Stimulated activated naive CD8-positive, alpha-beta T cell treated with anti-CD3 and anti-CD28 coated beads, Interleukin-15, Interleukin-2, amounts not matched to agents 100 ng/mL and 50 ng/mL, for 24 hours (primary cell): ENCODE data around the gene THSD7B.
"Not testable (repeated sequence)": the region's sequence is repeated elsewhere in the genome, so short reads cannot be mapped to it uniquely, and the experiment has no call there.

Source experiments
- H3K27ac Mint-ChIP-seq: one replicate; pipeline ENCODE4 v1.8.0; 2021; ENCODE audit warnings: mild to moderate bottlenecking, mixed read lengths
- H3K27me3 Mint-ChIP-seq: one replicate; pipeline ENCODE4 v1.8.0; 2021; ENCODE audit warnings: mixed read lengths
- H3K36me3 Mint-ChIP-seq: one replicate; pipeline ENCODE4 v1.8.0; 2021; ENCODE audit warnings: low read depth, mixed read lengths
- H3K4me1 Mint-ChIP-seq: one replicate; pipeline ENCODE4 v1.8.0; 2021; ENCODE audit warnings: low read depth, mixed read lengths
- H3K4me3 Mint-ChIP-seq: one replicate; pipeline ENCODE4 v1.8.0; 2021; ENCODE audit warnings: mild to moderate bottlenecking, mixed read lengths
- H3K9me3 Mint-ChIP-seq: one replicate; pipeline ENCODE4 v1.8.0; 2021; ENCODE audit warnings: mixed read lengths

Gene THSD7B

GRCh38 chr2:137020452-137021196, 255.3 kb downstream of the THSD7B start:
- Mint-ChIP-seq H3K4me1 (no peaks in the 10 kb centered on the region), H3K27me3 (peaks cover 3% of the 10 kb centered on the region), H3K4me3 (no peak overlapping the region), H3K9me3 (no peaks in the 10 kb centered on the region), H3K36me3 (no peaks in the 10 kb centered on the region), H3K27ac (no peak overlapping the region)

GRCh38 chr2:137021763-137022162, 256.4 kb downstream of the THSD7B start:
- Mint-ChIP-seq H3K27ac (no peak overlapping the region), H3K36me3 (no peaks in the 10 kb centered on the region), H3K9me3 (no peaks in the 10 kb centered on the region), H3K4me1 (no peaks in the 10 kb centered on the region), H3K27me3 (peaks cover 3% of the 10 kb centered on the region), H3K4me3 (no peak overlapping the region)

- no peaks in the 10 kb centered on the region for H3K4me1 Mint-ChIP-seq
- H3K36me3 Mint-ChIP-seq: no peaks in the 10 kb centered on the region
These were observed 257.9 kb downstream of the THSD7B start for GRCh38 chr2:137023205-137023604.

GRCh38 chr2:137031731-137032130, 266.4 kb downstream of the THSD7B start:
- no peaks in the 10 kb centered on the region for H3K36me3 Mint-ChIP-seq
- no peak overlapping the region for H3K4me3 Mint-ChIP-seq
- H3K9me3 Mint-ChIP-seq: no peaks in the 10 kb centered on the region
- no peak overlapping the region for H3K27ac Mint-ChIP-seq
- no peaks in the 10 kb centered on the region for H3K27me3 Mint-ChIP-seq
- H3K4me1 Mint-ChIP-seq: no peaks in the 10 kb centered on the region

More at GRCh38 chr2:137023205-137023604, 257.9 kb downstream of the THSD7B start:
- H3K9me3 Mint-ChIP-seq: no peaks in the 10 kb centered on the region
- H3K27ac Mint-ChIP-seq: no peak overlapping the region
- peaks cover 3% of the 10 kb centered on the region for H3K27me3 Mint-ChIP-seq
- no peak overlapping the region for H3K4me3 Mint-ChIP-seq

GRCh38 chr2:137036619-137037018, 271.3 kb downstream of the THSD7B start:
- no peaks in the 10 kb centered on the region for H3K36me3 Mint-ChIP-seq
- H3K9me3 Mint-ChIP-seq: no peaks in the 10 kb centered on the region
- H3K27me3 Mint-ChIP-seq: no peaks in the 10 kb centered on the region
- H3K27ac Mint-ChIP-seq: no peak overlapping the region
- H3K4me1 Mint-ChIP-seq: no peaks in the 10 kb centered on the region
- no peak overlapping the region for H3K4me3 Mint-ChIP-seq

- H3K4me1 Mint-ChIP-seq: no peaks in the 10 kb centered on the region
- no peak overlapping the region for H3K27ac Mint-ChIP-seq
- no peak overlapping the region for H3K4me3 Mint-ChIP-seq
- H3K9me3 Mint-ChIP-seq: no peaks in the 10 kb centered on the region
- no peaks in the 10 kb centered on the region for H3K36me3 Mint-ChIP-seq
- H3K27me3 Mint-ChIP-seq: peaks cover 3% of the 10 kb centered on the region
These were observed 274.3 kb downstream of the THSD7B start for GRCh38 chr2:137039482-137040152.

GRCh38 chr2:137047369-137047768, 282.0 kb downstream of the THSD7B start:
- Mint-ChIP-seq H3K27me3 (no peaks in the 10 kb centered on the region), H3K27ac (no peak overlapping the region), H3K4me3 (no peak overlapping the region), H3K9me3 (peaks cover 3% of the 10 kb centered on the region), H3K4me1 (no peaks in the 10 kb centered on the region), H3K36me3 (no peaks in the 10 kb centered on the region)

GRCh38 chr2:137048455-137048854, 283.1 kb downstream of the THSD7B start:
- no peak overlapping the region for H3K4me3 Mint-ChIP-seq
- peaks cover 3% of the 10 kb centered on the region for H3K9me3 Mint-ChIP-seq
- H3K27me3 Mint-ChIP-seq: no peaks in the 10 kb centered on the region
- H3K4me1 Mint-ChIP-seq: no peaks in the 10 kb centered on the region
- no peak overlapping the region for H3K27ac Mint-ChIP-seq
- H3K36me3 Mint-ChIP-seq: no peaks in the 10 kb centered on the region

- no peaks in the 10 kb centered on the region for H3K27me3 Mint-ChIP-seq
- no peaks in the 10 kb centered on the region for H3K4me1 Mint-ChIP-seq
- H3K9me3 Mint-ChIP-seq: peaks cover 3% of the 10 kb centered on the region
- no peak overlapping the region for H3K27ac Mint-ChIP-seq
- H3K36me3 Mint-ChIP-seq: no peaks in the 10 kb centered on the region
- H3K4me3 Mint-ChIP-seq: no peak overlapping the region
These were observed 284.2 kb downstream of the THSD7B start for GRCh38 chr2:137049518-137049917.

GRCh38 chr2:137050949-137051348, 285.6 kb downstream of the THSD7B start:
- no peak overlapping the region for H3K4me3 Mint-ChIP-seq
- H3K9me3 Mint-ChIP-seq: peaks cover 3% of the 10 kb centered on the region
- no peaks in the 10 kb centered on the region for H3K36me3 Mint-ChIP-seq
- H3K27ac Mint-ChIP-seq: no peak overlapping the region
- H3K4me1 Mint-ChIP-seq: no peaks in the 10 kb centered on the region
- H3K27me3 Mint-ChIP-seq: no peaks in the 10 kb centered on the region

GRCh38 chr2:137051778-137052398, 286.5 kb downstream of the THSD7B start:
- Mint-ChIP-seq H3K27ac (no peak overlapping the region), H3K4me3 (no peak overlapping the region), H3K9me3 (peaks cover 3% of the 10 kb centered on the region), H3K36me3 (no peaks in the 10 kb centered on the region), H3K4me1 (no peaks in the 10 kb centered on the region), H3K27me3 (no peaks in the 10 kb centered on the region)

- Mint-ChIP-seq H3K4me3 (no peak overlapping the region), H3K4me1 (no peaks in the 10 kb centered on the region), H3K27ac (no peak overlapping the region), H3K9me3 (no peaks in the 10 kb centered on the region), H3K27me3 (no peaks in the 10 kb centered on the region), H3K36me3 (no peaks in the 10 kb centered on the region)
These were observed 291.4 kb downstream of the THSD7B start for GRCh38 chr2:137056704-137057103.

- H3K27me3 Mint-ChIP-seq: not testable (repeated sequence)
These were observed 310.9 kb downstream of the THSD7B start for GRCh38 chr2:137076111-137076765.

GRCh38 chr2:137091704-137092103, 326.4 kb downstream of the THSD7B start:
- Mint-ChIP-seq H3K27ac (no peak overlapping the region), H3K4me3 (no peak overlapping the region), H3K36me3 (no peaks in the 10 kb centered on the region), H3K9me3 (peaks cover 3% of the 10 kb centered on the region), H3K27me3 (no peaks in the 10 kb centered on the region), H3K4me1 (no peaks in the 10 kb centered on the region)

More at GRCh38 chr2:137076111-137076765, 310.9 kb downstream of the THSD7B start:
- not testable (repeated sequence) for H3K36me3 Mint-ChIP-seq, H3K4me3 Mint-ChIP-seq, H3K9me3 Mint-ChIP-seq, H3K4me1 Mint-ChIP-seq, H3K27ac Mint-ChIP-seq

- H3K9me3 Mint-ChIP-seq: peaks cover 3% of the 10 kb centered on the region
- no peaks in the 10 kb centered on the region for H3K36me3 Mint-ChIP-seq
- H3K4me3 Mint-ChIP-seq: no peak overlapping the region
- H3K27ac Mint-ChIP-seq: no peak overlapping the region
- H3K4me1 Mint-ChIP-seq: no peaks in the 10 kb centered on the region
- peaks cover under 1% of the 10 kb centered on the region for H3K27me3 Mint-ChIP-seq
These were observed 327.8 kb downstream of the THSD7B start for GRCh38 chr2:137093116-137093515.
